Activated naive CD4-positive, alpha-beta T cell treated with anti-CD3 and anti-CD28 coated beads, Interleukin-2, amount 10 ng/mL, durations not matched to agents 7 days and 5 days (primary cell): ENCODE results near the gene RNGTT.
"Not testable (repeated sequence)": the region's sequence is repeated elsewhere in the genome, so short reads cannot be mapped to it uniquely, and the experiment has no call there.

ENCODE experiments used
- CTCF ChIA-PET: fragments of 350-600 bp; sonication (Branson Sonifier 250); formaldehyde crosslinking; loops from one replicate; lab custom pipeline; 2021; ENCODE audit warnings: antibody characterized with exemption; lab: Charles Lee
- DNase-seq: peaks from one replicate; pipeline ENCODE4 v3.0.0-alpha.2; 2020
- H3K27ac Mint-ChIP-seq: one replicate; pipeline ENCODE4 v1.8.0; 2021; ENCODE audit warnings: mild to moderate bottlenecking, moderate library complexity, mixed read lengths
- H3K27me3 Mint-ChIP-seq: one replicate; pipeline ENCODE4 v1.8.0; 2021; ENCODE audit warnings: mild to moderate bottlenecking, mixed read lengths
- H3K36me3 Mint-ChIP-seq: one replicate; pipeline ENCODE4 v1.8.0; 2021; ENCODE audit warnings: mixed read lengths
- H3K4me1 Mint-ChIP-seq: one replicate; pipeline ENCODE4 v1.8.0; 2021; ENCODE audit warnings: mixed read lengths
- H3K4me3 Mint-ChIP-seq: one replicate; pipeline ENCODE4 v1.8.0; 2021; ENCODE audit warnings: mild to moderate bottlenecking, moderate library complexity, mixed read lengths
- H3K9me3 Mint-ChIP-seq: one replicate; pipeline ENCODE4 v1.8.0; 2021; ENCODE audit warnings: mixed read lengths

Gene RNGTT

GRCh38 chr6:88760091-88760490 is 203.3 kb downstream of the RNGTT start:
- Mint-ChIP-seq H3K36me3 (peaks cover 7% of the 10 kb centered on the region), H3K4me1 (no peaks in the 10 kb centered on the region), H3K9me3 (no peaks in the 10 kb centered on the region), H3K27me3 (no peaks in the 10 kb centered on the region), H3K4me3 (no peak overlapping the region), H3K27ac (no peak overlapping the region)
- no peak for DNase-seq
- CTCF ChIA-PET = interaction anchor here (0.9 kb wide), 1 partner anchor 13 kb away, joined by 3 read pairs; no protein-coding TSS in a partner anchor

- no peak for DNase-seq
- peaks cover 3% of the 10 kb centered on the region for H3K9me3 Mint-ChIP-seq
- no peak overlapping the region for H3K27ac Mint-ChIP-seq
- no peaks in the 10 kb centered on the region for H3K27me3 Mint-ChIP-seq
- CTCF ChIA-PET = no interaction called here
- peaks cover 2% of the 10 kb centered on the region for H3K4me1 Mint-ChIP-seq
- no peak overlapping the region for H3K4me3 Mint-ChIP-seq
- H3K36me3 Mint-ChIP-seq = peaks cover 10% of the 10 kb centered on the region
These were observed 212.5 kb downstream of the RNGTT start for GRCh38 chr6:88750936-88751335.

GRCh38 chr6:88749849-88750248 is 213.6 kb downstream of the RNGTT start:
- no peak overlapping the region for H3K4me3 Mint-ChIP-seq
- H3K36me3 Mint-ChIP-seq = peaks cover 4% of the 10 kb centered on the region
- no peak overlapping the region for H3K27ac Mint-ChIP-seq
- H3K27me3 Mint-ChIP-seq = no peaks in the 10 kb centered on the region
- CTCF ChIA-PET = no interaction called here
- DNase-seq = no peak
- H3K4me1 Mint-ChIP-seq = peaks cover 1% of the 10 kb centered on the region
- peaks cover under 1% of the 10 kb centered on the region for H3K9me3 Mint-ChIP-seq

- Mint-ChIP-seq H3K27me3 (no peaks in the 10 kb centered on the region), H3K36me3 (no peaks in the 10 kb centered on the region), H3K4me1 (no peaks in the 10 kb centered on the region), H3K4me3 (no peak overlapping the region), H3K27ac (no peak overlapping the region), H3K9me3 (no peaks in the 10 kb centered on the region)
- DNase-seq = no peak
- CTCF ChIA-PET = no interaction called here
These were observed 215.3 kb downstream of the RNGTT start for GRCh38 chr6:88748141-88748540.

- CTCF ChIA-PET = no interaction called here
- peaks cover 13% of the 10 kb centered on the region for H3K36me3 Mint-ChIP-seq
- H3K9me3 Mint-ChIP-seq = no peaks in the 10 kb centered on the region
- H3K4me1 Mint-ChIP-seq = no peaks in the 10 kb centered on the region
- no peaks in the 10 kb centered on the region for H3K27me3 Mint-ChIP-seq
- no peak overlapping the region for H3K27ac Mint-ChIP-seq
- no peak for DNase-seq
- H3K4me3 Mint-ChIP-seq = no peak overlapping the region
These were observed 221.5 kb downstream of the RNGTT start for GRCh38 chr6:88741939-88742338.

- no peak overlapping the region for H3K4me3 Mint-ChIP-seq
- CTCF ChIA-PET = no interaction called here
- DNase-seq = no peak
- no peaks in the 10 kb centered on the region for H3K4me1 Mint-ChIP-seq
- no peak overlapping the region for H3K27ac Mint-ChIP-seq
- H3K27me3 Mint-ChIP-seq = no peaks in the 10 kb centered on the region
- peaks cover 20% of the 10 kb centered on the region for H3K36me3 Mint-ChIP-seq
- H3K9me3 Mint-ChIP-seq = no peaks in the 10 kb centered on the region
These were observed 222.3 kb downstream of the RNGTT start for GRCh38 chr6:88741071-88741470.

GRCh38 chr6:88734544-88734943 is 228.9 kb downstream of the RNGTT start:
- H3K4me3 Mint-ChIP-seq = no peak overlapping the region
- DNase-seq = no peak
- H3K36me3 Mint-ChIP-seq = peaks cover 38% of the 10 kb centered on the region
- H3K9me3 Mint-ChIP-seq = no peaks in the 10 kb centered on the region
- peaks cover 15% of the 10 kb centered on the region for H3K4me1 Mint-ChIP-seq
- CTCF ChIA-PET = no interaction called here
- H3K27me3 Mint-ChIP-seq = no peaks in the 10 kb centered on the region
- no peak overlapping the region for H3K27ac Mint-ChIP-seq

GRCh38 chr6:88730611-88731011 is 232.8 kb downstream of the RNGTT start:
- no peak overlapping the region for H3K4me3 Mint-ChIP-seq
- H3K36me3 Mint-ChIP-seq = peaks cover 24% of the 10 kb centered on the region
- no peak overlapping the region for H3K27ac Mint-ChIP-seq
- DNase-seq = no peak
- H3K27me3 Mint-ChIP-seq = no peaks in the 10 kb centered on the region
- H3K4me1 Mint-ChIP-seq = peaks cover 15% of the 10 kb centered on the region
- no peaks in the 10 kb centered on the region for H3K9me3 Mint-ChIP-seq
- CTCF ChIA-PET = no interaction called here

GRCh38 chr6:88728756-88729155 is 234.7 kb downstream of the RNGTT start:
- DNase-seq = no peak
- Mint-ChIP-seq H3K4me1 (peaks cover 13% of the 10 kb centered on the region), H3K9me3 (no peaks in the 10 kb centered on the region), H3K36me3 (peaks cover 20% of the 10 kb centered on the region), H3K4me3 (no peak overlapping the region), H3K27ac (no peak overlapping the region), H3K27me3 (no peaks in the 10 kb centered on the region)
- CTCF ChIA-PET = no interaction called here

- DNase-seq, H3K9me3 Mint-ChIP-seq, H3K36me3 Mint-ChIP-seq, H3K27ac Mint-ChIP-seq, H3K27me3 Mint-ChIP-seq, H3K4me3 Mint-ChIP-seq, CTCF ChIA-PET, H3K4me1 Mint-ChIP-seq: not testable (repeated sequence)
These were observed 237.0 kb downstream of the RNGTT start for GRCh38 chr6:88726409-88726808.

- Mint-ChIP-seq H3K9me3 (no peaks in the 10 kb centered on the region), H3K27ac (no peak overlapping the region), H3K4me3 (no peak overlapping the region), H3K36me3 (peaks cover 5% of the 10 kb centered on the region), H3K27me3 (no peaks in the 10 kb centered on the region), H3K4me1 (no peaks in the 10 kb centered on the region)
- DNase-seq = no peak
- CTCF ChIA-PET = no interaction called here
These were observed 238.1 kb downstream of the RNGTT start for GRCh38 chr6:88725111-88725975.

- no peak for DNase-seq
- Mint-ChIP-seq H3K4me1 (no peaks in the 10 kb centered on the region), H3K27ac (no peak overlapping the region), H3K4me3 (no peak overlapping the region), H3K36me3 (no peaks in the 10 kb centered on the region), H3K9me3 (no peaks in the 10 kb centered on the region), H3K27me3 (no peaks in the 10 kb centered on the region)
- CTCF ChIA-PET = no interaction called here
These were observed 240.7 kb downstream of the RNGTT start for GRCh38 chr6:88722686-88723085.

GRCh38 chr6:88716399-88716798 is 247.0 kb downstream of the RNGTT start:
- H3K27me3 Mint-ChIP-seq, DNase-seq, H3K27ac Mint-ChIP-seq, H3K4me1 Mint-ChIP-seq, H3K4me3 Mint-ChIP-seq, CTCF ChIA-PET, H3K9me3 Mint-ChIP-seq, H3K36me3 Mint-ChIP-seq: not testable (repeated sequence)

- H3K4me1 Mint-ChIP-seq = no peaks in the 10 kb centered on the region
- H3K36me3 Mint-ChIP-seq = peaks cover 2% of the 10 kb centered on the region
- no peak overlapping the region for H3K4me3 Mint-ChIP-seq
- CTCF ChIA-PET = interaction anchor here (0.6 kb wide), 1 partner anchor 17 kb away, joined by 3 read pairs; no protein-coding TSS in a partner anchor
- H3K27me3 Mint-ChIP-seq = no peaks in the 10 kb centered on the region
- DNase-seq = no peak
- peaks cover 1% of the 10 kb centered on the region for H3K9me3 Mint-ChIP-seq
- H3K27ac Mint-ChIP-seq = no peak overlapping the region
These were observed 251.0 kb downstream of the RNGTT start for GRCh38 chr6:88712243-88712936.

GRCh38 chr6:88709819-88710246 is 253.6 kb downstream of the RNGTT start:
- no peak for DNase-seq
- no peaks in the 10 kb centered on the region for H3K27me3 Mint-ChIP-seq
- no peaks in the 10 kb centered on the region for H3K4me1 Mint-ChIP-seq
- no peak overlapping the region for H3K4me3 Mint-ChIP-seq
- H3K9me3 Mint-ChIP-seq = no peaks in the 10 kb centered on the region
- no peak overlapping the region for H3K27ac Mint-ChIP-seq
- no peaks in the 10 kb centered on the region for H3K36me3 Mint-ChIP-seq
- CTCF ChIA-PET = no interaction called here
